NCI-H226 (cell line): ENCODE results near the gene TXNDC12.

Source experiments
- DNase-seq: peaks from one replicate; pipeline ENCODE4 v3.0.0-alpha.2; 2015

The TXNDC12 gene

DNA sequence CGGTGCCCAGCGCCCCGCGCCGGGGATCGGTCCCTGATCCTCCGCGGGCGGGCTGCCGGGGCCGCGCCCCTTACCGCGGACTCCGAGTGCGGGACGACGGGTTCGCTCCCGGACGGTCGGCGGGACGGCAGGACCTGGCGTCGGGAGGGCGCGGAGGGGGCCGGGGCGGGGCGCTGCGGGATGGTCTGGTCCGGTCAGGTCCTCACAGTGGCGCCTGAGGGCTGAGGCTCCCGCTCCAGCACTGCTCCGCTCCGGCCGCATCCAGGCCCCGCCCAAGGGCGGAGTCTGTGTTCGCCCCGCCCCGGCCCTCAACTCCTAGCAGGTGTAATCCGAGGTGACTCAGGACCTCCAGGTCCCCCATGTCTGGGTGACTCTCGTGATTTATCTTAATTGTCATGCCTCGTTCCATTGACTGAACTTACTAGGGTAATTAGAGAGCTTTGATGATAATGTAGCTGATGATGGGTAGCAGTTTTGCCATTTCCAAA is 64.5 kb downstream of the TXNDC12 start, which contains the start of gene RAB3B:
TSS of gene RAB3B (minus strand) at position 223 of the 488 bp plus-strand sequence. CDS start 13,583 bp downstream, outside the sequence.
- DNase-seq: peak; percentile 72

DNA sequence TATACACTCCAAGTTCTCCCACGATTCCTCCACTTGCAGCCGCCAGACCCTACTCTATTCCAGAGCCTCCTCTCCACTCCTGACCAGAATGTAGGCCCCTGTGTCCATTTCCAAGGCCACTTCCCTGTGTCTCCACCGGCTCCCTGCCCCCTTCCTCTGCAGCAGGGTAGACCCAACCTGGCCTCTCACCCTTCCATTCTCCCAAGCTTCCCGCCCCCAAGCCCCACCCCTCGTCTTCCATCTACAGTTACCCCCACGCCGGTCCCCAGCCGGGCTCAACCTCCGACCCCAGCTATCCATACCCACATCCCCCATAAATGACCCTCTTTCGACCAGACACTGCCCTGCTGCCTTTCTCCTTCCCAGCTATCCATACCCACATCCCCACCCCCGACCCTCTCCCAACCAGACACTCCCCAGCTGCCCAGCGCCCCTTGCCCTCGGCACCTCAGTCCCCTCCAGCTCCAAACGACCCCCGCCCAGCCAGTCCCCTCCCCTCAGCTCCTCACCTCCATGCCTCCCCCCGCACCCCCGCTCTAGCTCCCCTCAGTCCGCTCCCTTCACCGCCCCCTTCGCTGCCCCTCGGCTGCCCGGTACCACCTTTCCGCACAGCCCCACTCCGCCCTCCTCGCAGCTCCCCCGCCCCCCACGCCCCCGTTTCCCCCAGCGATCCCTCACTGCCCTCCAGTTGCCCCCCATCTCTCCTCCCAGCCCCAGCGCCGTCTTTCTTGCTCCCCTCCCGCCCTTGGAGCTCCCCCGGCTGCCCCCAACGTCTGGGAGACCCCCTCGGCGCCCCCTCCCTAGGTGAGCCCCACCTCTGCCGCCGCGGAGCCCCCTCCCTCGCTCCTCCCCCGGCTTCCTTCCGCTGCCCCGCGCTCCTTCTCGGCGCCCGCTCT is 65.2 kb downstream of the TXNDC12 start:
- no peak for DNase-seq

DNA sequence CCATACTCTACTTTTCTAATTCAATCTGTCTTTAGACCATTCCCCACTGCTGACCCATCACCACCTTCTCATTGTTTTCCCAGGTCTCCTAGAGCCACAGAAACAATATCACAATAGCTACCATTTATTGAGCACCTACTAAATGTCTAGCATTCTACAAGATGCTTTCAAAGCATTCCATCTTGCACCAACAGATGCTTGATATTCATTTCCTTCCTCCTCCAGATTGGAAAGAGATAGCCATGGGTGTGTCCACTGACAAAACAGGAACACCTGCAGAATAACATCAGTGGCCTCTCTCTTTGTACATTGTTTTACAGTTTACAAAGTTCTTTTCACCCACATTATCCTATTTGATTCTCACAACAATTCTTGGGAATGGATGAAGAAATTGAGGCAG is 66.7 kb downstream of the TXNDC12 start:
- no peak for DNase-seq

DNA sequence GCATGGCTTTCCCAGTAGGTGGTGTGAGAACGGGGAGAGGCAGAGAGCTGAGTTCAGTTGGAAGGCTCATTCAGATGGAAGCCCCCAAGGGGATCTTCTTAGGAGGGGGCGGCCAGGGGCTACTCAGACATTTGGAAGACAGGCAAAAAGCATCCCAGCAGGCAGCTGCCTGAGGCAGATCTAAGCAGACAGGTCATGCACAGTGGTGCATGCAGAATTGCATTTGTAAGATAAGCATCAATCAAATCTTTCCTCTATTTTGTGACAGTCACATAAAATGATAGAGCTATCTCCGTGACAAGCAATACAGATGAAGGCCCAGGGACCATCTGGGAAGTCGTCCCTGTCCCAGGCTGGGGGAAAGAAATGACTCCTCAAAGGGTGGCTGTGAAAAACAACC is 68.3 kb downstream of the TXNDC12 start:
- DNase-seq: no peak

DNA sequence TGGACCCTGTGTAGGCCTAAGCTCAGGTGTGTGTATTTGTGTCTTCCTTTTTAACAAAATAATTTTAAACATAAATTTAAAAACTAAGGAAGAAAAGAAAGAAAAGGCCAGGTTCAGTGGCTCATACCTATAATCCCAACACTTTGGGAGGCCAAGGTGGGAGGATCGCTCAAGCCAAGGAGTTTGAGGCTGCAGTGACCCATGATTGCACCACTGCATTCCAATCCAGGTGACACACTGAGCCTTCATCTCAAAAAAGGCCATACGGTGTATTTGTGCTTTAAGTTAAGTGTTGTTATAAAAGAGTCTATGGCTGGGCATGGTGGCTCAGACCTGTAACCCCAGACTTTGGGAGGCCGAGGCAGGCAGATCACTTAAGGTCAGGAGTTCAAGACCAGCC is 72.8 kb downstream of the TXNDC12 start:
- DNase-seq: no peak

DNA sequence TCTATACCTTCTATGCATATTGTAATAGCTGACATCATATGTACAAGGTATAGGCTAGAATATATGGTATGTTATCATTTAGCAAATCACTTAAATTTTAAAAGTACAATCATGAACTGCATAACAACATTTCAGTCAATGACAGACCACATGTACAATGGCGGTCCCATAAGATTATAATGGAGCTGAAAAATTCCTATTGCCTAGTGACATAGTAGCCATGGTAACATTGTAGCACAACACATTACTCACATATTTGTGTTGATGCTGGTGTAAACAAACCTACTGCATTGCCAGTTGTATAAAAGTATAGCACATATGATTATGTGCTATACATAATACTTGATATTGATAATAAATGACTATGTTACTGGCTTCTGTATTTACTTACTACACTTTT is 73.4 kb downstream of the TXNDC12 start:
- DNase-seq: no peak

DNA sequence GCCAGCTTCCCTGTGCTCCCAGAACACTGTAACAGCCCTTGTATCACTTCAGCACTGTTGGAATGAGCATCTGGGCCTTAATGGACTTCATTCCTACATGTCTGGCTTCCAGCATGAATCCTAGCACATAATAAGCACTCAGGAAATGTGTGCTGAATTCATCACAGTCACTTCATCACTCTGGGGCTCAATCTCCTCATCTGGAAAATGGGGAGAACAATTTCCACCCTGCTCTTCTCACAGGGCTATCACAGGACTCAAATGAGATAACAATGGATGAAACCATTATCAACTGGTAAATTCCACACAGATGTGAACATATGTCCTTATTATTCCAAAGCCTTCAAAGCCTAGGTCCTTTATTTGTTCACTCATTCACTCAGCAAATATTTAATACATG is 76.9 kb downstream of the TXNDC12 start:
- DNase-seq: no peak

DNA sequence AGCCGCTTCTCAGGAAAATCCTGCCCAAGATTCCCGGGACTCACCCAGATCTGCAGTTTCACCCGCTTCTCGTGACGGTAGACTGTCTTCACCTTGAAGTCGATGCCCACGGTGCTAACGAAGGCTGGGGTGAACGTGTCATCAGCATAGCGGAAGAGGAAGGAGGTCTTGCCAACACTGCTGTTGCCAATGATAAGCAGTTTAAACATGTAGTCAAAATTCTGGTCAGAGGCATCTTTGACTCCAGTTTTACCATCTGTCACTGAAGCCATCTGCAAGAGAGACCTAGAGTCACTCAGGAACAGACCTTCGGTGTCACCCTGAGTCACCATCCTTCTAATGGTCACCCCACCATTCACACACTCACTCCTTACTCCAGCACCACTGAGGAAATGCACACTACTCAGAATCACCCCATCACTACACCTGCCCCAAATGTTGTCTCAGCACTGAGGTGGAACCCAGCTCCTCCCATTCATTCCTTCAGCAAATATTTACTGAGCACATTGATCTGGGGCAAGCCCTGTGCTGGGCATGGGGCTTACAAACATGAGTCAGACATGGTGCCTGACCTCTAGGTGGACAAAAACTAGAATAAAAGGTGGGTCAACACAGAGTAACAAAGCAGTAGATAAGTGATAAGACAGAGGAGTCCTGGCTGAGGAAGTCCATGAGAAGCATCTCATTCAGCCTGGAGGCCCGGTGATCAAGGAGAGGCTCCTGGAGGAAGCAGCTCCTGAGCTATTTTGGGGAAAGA is 78.0 kb downstream of the TXNDC12 start:
- no peak for DNase-seq

DNA sequence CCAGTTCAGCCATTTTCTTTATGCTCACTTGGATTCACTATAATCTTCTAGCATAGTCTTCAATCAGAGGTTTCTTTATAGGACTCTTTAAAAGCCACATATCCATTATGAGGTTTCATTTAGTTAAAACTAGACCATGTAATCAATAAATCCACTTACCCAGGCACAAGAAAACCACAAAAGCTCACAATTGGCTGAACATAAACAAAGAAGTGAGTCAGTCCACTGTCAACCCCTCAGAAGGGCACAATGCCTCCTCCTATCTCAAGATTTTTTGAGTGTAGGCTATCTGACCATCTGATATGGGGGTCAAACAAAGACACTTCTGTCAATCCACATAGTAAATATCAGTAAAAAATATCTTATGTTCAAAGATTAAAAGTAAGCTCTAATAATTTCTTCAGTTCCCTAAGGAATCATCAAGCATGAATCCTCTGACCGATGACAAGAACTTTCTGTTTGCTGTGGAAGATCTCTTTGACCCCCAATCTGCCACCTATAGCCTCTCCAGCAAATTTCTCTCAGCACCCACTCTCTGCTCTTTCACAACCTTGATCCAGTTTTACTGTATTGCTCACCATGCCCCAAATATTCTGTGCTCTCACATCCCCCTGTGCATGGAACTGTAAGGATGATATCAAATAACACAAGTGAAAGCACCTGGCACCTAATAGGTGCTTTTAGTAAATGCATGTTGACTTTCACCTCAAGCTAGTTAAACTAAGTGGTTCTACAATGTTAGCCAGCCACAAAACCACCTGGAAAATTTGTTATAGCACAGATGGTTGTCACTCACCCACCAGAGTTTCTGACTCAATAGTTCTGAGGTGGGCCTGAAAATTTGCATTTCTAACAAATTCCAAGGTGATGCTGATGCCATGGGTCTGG is 81.2 kb downstream of the TXNDC12 start:
- DNase-seq: no peak
